Measurements from ENCODE around the gene MYH11.

DNA sequence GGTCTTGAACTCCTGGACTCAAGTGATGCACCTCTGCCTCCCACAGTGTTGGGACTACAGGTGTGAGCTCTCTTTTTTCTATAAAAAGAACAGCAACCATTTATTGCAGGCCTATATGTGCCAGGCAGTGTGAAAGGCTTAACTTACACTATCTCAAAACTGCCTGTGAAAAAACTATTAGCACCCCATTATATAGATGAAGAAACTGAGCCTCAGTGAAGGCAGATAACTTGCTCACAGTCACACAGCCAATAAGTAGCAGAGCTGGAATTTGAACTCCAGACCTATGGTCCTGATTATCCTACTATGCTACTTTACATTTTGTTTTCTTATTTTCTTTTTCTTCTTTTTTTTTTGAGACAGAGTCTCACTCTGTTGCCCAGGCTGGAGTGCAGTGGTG is 191.7 kb downstream of the MYH11 start:
- TF ChIP-seq CTCF (conservative IDR thresholded peaks at IDR 0.05 in 1 of 2, IDR thresholded peaks at IDR 0.05 in 1 of 2; ENCODE audit: low read depth in 1 of 2, low read length in 2 of 2) (no peak), EZH2 (IDR thresholded peaks at IDR 0.05; ENCODE audit: low read length, missing control alignments) (no peak)

Measured in fibroblast of lung (primary cell).